HG03108 (cell line): ENCODE results near the gene PLXNA2.

Experiments used
- ATAC-seq: cut with Tn5 transposase; IDR thresholded peaks from one replicate; pipeline ENCODE4 v1.9.1; 2021; ENCODE audit warnings: moderate library complexity; ENCODE audit not compliant: unreplicated experiment

Gene PLXNA2

DNA sequence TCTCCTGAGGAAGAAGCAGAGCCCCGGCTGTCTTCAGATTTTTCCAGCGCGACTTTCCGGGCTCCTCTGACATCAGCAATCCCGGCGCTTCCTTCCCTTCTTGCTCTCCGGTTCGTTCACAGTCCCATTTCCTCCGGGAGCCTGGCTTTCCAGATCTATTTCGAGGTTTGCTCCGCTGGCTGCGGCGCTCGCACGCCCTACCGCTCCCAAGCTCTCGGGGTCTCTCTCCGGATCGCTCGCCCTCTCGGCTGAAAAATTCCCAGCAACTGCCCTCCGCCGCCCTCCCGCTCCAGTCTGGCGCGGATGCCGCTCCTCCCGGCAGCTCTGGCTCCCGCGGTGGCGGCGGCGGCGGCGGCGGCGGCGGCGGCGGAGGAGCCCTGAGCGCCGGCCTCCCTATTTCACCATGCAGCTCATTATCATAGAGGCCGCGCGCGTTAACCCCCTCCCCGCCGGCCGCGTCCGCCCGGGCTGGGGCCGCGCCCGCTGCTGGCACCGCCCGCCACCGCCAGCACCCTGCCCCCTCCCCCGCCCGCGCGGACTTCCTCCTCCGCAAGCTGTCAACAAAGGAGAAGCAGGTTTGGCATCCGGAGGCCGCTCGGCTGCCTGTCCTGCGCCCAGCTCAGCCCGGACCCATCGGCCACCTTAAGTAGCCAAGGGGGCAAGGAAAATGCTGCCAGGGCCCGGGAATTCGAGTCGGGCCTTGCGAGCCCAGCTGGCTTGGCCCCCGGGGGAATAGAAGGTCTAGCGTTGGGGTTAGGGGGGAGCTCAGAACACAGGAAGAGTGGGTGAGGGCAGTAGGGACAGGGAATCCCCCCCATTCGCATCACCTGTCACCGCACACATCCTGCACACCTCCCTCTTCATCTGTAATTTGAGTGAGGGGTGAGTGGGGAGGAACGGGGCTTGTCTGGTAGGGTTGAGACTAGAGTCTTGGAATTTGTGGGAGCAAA lies at the start of gene PLXNA2:
Gene PLXNA2 (minus strand): TSS at position 418 of the 950 bp plus-strand sequence. CDS start 26,462 bp downstream, outside the sequence.
- ATAC-seq, result no peak

GRCh38 chr1:208292908-208293307 lies 48.7 kb upstream of the PLXNA2 start:
- no peak for ATAC-seq

GRCh38 chr1:208291923-208292711 lies 47.9 kb upstream of the PLXNA2 start:
- no peak for ATAC-seq

DNA sequence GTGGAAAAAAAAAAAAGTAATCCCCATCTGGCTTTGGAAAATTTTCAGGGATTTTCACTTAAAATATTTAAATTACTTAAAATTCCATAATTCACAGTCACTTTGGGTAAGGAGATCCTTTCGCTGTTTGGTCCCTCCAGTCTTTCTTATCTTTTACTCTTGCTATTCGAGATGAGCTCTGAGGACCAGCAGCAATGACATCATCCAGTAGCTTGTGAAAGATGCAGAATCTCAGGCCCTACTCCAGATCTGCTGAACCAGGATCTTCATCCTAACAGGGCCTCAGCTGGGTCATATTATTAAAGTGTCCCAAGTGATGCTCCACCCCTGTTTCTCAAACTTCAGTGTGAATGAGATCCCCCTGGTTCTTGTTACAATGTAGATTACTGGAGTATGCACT lies 46.9 kb upstream of the PLXNA2 start:
- no peak for ATAC-seq

DNA sequence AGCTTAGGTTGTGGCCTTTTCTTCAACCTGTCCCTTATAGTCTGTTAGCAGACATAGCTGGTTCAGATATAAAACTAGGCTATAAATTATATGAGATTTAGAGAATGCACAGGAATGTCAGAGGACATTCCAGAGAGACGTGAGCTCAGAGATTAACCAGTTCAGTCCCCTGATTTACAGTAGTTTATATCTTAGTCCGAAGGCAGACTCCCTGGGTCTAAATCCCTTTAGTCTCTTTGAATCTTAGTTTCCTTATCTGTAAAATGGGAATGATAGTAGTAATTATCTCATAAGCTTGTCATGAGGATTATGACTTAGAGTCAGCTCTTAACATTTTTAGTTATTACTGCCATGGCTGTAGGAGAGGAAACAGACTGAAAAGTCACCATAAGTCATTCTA lies 45.5 kb upstream of the PLXNA2 start:
- ATAC-seq, result no peak

DNA sequence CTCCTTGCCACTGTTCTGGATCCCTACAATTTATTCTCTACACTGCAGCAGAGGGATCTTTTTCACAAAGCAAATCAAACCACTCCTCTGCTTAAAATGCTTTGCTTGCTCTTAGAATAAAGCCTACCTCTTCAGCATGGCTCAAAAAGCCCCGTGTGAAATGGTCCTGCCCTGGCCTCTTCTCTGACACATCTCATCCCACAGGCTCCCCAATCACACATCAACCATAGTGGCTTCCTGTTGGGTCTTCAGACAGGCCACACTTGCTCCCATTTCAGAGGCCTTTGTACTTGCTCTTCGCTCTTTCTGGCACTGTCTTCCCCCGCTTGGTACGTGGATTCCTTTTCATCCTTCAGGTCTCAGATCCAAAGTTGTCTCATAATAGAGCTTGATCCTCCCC lies 44.3 kb upstream of the PLXNA2 start:
- ATAC-seq, result no peak

- no peak for ATAC-seq
Measured at GRCh38 chr1:208280681-208281450, 36.7 kb upstream of the PLXNA2 start.

DNA sequence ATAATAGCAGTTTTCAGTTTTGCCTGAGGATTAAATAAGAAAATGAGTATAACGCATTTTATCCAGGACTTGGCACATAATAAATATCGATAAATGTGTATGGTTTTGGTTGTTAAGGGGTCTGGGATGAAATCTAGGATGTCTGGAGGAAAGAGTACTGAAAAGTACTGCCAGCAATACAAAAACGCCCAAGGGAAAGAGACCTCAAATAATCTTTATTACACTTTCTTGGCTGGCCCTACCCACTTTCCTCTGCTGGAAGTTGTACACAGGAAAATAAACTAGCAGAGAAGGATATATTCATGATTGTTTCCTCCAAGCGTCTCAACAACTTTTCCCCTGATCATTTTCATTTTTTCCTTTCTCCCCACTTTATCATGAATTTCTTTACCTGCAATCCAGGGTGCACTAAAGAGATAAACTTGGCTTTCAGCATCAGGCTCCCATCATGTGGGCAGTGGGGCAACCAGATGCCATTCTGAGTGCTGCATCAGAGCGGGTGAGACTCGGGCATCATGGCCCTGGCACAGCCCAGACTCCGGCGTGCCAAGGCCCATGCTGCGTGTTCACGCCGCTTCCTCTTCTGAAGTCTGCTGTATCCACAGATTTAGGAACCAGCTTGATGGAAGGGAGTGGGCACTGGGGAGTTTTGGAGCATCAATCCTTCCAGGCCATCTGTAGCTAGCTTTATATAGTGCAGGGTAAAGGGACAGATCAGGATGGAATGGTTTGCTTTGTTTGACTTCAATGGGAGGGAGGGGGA lies 35.8 kb upstream of the PLXNA2 start:
- no peak for ATAC-seq

DNA sequence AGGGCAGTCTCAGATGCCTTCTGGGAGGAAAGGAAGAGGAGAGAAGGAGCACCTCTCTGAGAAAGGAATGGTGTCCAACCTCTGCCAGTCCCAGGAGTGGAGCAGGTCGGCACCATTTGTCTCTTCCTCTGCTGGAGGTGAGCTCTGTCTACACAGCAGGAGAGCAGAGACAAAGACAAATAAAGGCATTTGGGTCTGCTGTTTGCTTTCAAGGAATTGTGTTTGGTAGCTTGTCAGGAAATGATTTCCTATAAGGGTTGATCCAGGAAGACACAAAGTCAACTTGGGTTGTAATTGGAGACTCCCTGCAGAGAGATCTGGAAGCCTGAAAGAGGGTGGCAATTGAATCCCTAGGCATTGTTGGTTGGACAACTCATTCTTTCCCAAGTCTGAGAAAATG lies 34.5 kb upstream of the PLXNA2 start:
- no peak for ATAC-seq

DNA sequence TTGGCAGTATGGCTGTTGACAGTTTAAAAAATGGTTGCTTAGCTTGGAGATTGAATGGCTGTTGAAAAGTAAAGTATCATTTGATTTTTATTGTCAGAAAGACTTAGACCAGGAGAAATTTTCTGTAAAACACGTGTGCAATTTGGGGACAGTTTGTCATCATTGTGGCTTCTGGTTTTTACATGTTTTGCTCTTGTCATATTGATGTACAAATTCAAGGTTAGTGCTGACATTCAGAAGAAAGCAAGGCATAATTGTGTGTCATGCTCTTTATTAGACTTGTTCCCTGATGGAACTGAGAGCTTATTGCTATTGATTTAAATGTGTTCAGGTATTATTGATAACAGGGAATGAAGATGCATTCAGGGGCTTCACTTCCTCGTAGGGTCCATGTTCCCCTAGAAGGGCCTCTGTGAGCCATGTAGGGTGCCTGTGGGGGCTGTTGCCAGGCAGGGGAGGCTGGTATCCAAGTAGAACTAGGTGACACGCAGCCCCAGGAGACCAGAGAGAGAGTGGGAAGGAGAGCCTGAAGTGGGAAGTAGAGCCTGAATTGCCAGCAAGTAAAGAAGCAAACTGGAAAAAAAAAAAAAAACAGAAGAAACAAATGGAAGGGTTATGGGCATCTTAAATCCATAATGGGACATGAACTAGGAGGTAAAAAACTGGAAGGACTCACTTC lies 32.7 kb upstream of the PLXNA2 start:
- no peak for ATAC-seq

DNA sequence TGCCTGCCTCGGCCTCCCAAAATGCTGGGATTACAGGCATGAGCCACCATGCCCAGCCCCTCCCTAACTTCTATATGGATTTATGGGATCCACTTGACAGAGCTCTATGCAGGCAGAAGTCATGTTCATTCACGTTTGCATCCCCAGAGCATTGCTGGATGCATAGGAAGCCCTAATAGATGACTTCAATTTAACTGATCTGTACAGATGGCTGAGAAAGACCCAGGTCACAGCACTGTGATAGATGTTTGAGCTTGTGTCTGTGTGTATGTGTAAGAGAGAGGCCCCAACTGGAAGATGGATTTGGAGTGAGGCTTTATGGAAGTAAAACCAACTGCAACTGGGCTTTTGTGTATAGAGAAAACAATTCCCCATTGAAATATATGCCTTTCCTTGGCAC lies 30.9 kb upstream of the PLXNA2 start:
- no peak for ATAC-seq

DNA sequence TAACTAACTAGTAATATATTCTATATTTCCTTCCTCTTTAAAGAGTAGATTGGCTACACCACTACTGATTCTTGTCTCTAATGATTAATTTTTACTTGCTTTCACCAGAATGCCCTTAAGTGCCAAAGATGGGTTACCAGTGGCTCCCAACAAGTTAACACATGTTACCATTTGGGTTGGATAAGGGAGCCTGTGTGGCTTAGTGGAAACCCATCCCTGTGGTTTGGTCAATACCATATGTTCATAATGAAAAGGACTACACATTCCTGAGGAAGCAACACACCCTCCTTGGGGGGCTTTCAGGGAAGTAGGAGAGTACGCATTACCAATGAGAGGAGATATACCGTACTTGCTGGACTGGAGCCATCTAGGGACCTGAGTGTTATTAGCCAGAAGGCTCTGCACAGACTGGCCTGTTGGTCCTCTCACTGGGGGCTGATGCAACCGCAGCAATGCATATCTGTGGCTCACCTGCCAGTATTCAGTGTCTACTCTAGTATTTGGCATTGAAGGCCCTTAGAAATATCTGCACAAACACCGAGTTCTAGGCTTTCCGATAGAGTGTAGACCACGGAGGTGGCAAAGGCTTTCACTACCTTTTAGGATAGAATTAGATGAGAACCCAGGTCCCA lies 29.3 kb upstream of the PLXNA2 start:
- ATAC-seq, result no peak

DNA sequence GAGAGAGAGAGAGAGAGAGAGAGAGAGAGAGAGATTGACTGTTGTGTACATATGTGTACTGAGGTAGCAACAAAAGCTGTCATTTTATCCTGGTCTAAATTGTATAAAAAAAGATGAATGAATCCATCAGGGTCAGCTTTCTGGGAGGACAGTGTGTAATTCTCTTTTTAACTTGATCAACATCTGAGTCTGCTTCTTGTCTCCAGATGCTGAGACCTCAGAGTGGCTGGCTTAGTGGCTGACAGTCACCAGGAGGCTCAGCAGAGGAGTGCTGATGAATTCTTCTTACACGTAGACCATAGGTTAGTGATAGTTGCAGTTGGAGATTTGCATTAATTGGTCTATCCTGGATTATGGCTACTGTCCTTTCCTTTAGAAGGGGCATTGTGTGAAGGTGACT lies 28.5 kb upstream of the PLXNA2 start:
- no peak for ATAC-seq

DNA sequence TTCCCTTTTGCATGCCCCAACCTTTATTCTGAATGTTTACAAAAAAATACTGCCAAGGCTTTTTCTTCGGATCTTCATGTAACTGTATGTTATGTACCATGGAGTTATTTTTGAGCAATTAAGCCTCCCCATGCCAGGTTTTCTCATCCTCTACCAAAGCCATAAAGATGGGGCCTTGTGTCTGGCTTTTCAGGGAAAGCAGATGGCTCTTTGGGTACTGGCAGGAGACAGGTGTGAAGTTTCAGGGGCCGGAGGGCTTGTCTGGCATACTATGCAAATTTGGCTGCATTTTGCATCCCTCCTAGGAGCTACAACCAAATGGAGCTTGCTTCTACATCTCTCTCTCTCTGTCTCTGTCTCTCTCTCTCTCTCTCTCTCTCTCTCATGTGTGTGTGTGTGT lies 28.1 kb upstream of the PLXNA2 start:
- ATAC-seq, result no peak

DNA sequence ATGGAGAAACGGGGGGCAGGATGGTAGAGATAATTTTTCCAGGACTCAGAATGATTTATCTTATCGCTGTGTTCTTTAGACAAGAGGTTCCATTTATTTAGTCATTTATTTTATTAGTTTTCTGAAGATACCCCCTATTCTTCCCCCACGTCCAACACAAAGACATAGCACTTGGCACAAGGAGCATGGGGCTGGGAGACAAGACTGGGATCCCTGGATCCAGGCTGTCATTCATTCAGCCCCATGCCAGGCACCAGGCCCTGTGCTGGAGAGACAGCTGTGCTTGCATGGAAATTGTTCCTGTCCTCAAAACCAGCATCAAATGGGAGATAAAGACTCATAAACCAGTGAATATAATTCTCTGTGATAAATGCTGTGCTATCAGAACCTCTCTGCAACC lies 27.1 kb upstream of the PLXNA2 start:
- no peak for ATAC-seq

DNA sequence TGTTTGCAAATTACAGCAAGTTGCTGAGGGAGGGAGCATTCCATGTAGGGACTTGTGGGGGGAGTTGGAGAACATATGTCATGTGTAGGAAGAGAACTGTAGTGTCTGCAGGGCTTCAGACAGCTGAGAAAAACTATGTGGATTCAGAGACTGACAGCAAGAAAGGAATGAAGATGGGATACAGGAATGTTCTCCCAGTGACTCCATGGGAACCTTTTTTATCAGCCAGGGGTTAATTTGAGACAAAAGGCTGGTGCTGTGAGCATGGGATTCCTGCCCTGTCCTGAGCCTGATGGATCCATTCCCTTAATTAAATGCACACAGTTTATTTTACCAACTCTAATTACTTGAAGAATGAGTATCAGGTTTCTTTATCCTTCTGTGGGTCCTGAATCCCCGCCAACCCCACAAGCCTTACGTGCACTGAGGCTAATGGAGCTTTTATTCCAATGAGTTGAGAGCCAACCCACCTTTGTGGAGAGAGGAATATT lies 26.5 kb upstream of the PLXNA2 start:
- ATAC-seq, result no peak

DNA sequence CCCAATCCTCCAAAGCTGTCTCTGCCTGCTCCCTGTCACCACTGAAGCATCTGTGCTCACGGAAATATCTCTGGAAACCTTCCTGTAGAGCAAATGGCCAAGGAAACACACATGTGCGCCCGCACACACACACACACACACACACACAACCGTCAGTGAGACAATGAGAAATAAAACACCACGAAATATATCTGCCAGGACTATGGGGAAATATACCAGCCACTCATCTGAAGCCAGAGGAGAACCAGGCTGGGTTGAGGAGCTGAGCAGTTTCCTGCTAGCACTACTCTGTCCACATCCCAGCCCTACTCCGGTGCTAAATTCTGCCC lies 25.1 kb upstream of the PLXNA2 start:
- ATAC-seq, result no peak

- no peak for ATAC-seq
Measured at GRCh38 chr1:208268541-208269337, 24.6 kb upstream of the PLXNA2 start.

DNA sequence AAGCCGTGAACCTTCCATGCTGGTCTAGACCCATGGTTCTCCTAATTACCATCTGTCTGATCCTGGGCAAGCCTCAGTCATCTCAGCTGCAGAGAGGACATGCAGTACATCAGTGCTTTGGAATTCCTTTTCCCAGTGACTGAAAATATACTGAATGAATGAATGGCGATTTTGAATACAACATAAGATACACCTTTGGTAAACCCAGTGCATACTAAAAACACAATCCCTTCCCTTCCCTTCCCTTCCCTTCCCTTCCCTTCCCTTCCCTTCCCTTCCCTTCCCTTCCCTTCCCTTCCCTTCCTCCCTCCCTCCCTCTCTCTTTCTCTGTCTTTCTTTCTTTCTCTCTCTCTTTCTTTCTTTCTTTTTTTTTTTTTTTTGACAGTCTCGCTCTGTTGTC lies 21.3 kb upstream of the PLXNA2 start:
- no peak for ATAC-seq
